ENCODE measurements around the gene TNRC18. TPM values are rescaled to one million over a fixed set of nuclear protein-coding genes. Genes with fewer than 3 reads are reported as not detected.

The TNRC18 gene
- total and polyA plus RNA-seq, 2 donors (not counting 1 experiment from before 2014, with no cell fraction given) = 17.8 to 75.0 TPM

DNA sequence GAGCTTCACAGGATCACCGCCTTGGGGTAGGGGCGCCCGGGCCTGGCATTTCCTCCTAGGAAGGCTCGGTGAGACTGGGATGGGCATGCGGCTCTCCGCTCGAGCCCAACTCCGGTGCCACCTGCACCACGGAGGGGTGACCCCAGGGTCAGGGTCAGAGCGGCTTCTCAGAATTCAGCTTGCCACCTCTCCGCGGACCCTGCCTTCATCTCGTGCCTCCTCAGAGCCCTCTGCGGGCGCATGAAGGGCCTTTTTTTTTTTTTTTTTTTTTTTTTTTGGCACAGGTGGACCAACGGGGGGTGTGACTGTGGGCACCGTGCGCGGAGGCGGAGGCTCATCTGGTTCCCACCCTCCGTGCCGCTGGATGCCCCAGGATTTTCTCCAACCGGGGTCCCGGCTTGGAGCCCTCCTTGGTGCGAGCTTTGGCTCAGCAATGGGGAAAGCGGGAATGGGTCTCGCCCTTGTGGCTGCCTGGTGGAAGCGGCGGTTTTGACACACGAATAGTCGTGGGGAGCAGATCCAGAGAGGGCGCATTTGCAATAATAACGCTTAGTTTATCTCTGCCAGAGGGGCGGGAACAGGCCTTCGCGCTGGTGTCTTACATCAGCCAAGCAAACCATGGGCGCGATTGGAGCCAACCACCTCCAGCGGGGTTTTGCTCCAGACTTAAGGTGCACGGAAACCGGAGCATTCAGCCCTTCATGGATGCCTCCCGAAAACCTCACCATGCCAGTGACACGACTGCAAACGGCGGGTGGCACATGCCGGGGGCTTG, 5.0 kb upstream of the TNRC18 start:
- no peak for ATAC-seq (ENCODE audit: low read depth)
- peaks cover 0 to 94% (median 58%) of the 10 kb centered on the region in 4 experiments for H3K27me3 ChIP-seq (replicated peaks in 1 of 4; ENCODE audit: control extremely low read depth in 1 of 4, control insufficient read depth in 3 of 4, insufficient read depth in 4 of 4, low read length in 3 of 4)
- H3K4me1 ChIP-seq (ENCODE audit: control insufficient read depth in 2 of 2, insufficient read depth in 2 of 2, low read length in 2 of 2) = peaks cover 62 to 64% of the 10 kb centered on the region in 2 donors

DNA sequence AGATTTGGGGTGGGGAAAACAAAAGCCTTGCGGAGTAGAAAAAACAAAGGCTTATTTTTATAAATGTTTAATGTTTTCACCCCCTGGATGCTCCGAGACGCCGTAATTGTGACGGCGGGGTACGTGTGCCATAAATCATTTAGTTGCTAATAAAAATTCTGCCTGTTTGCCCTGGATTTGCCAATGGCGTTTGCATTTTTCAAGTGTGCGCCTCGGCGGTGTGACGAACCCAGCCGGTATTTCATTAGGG, 2.5 kb upstream of the TNRC18 start:
- peak overlapping the region; percentile 1 for H3K27ac Mint-ChIP-seq
- peak overlapping the region; percentile 9 for H3K4me3 Mint-ChIP-seq
- H3K27me3 ChIP-seq (replicated peaks in 1 of 4; ENCODE audit: control extremely low read depth in 1 of 4, control insufficient read depth in 3 of 4, insufficient read depth in 4 of 4, low read length in 3 of 4) = peaks cover 0 to 93% (median 68%) of the 10 kb centered on the region in 4 experiments
- peaks cover 48% of the 10 kb centered on the region for H3K4me1 Mint-ChIP-seq
- peak overlapping the region in 2 of 5 experiments; percentile 7 to 67 for H3K4me3 ChIP-seq (ENCODE audit: control extremely low read depth in 1 of 5, extremely low read depth in 1 of 5, insufficient read depth in 1 of 5, low read depth in 2 of 5, low read length in 4 of 5)
- peaks cover 67% of the 10 kb centered on the region for H4K20me1 ChIP-seq (ENCODE audit: control insufficient read depth, insufficient read depth, low read length, poor library complexity, severe bottlenecking)
- ChIA-PET POLR2A (no interaction called here), CTCF (interaction anchor here (0.6 to 2.2 kb wide), 3 partner anchors 29 to 100 kb away, joined by 3 to 7 read pairs (median 4); no protein-coding TSS in a partner anchor)
- TF ChIP-seq EZH2 (IDR thresholded peaks at IDR 0.05; ENCODE audit: borderline replicate concordance, insufficient read depth, low read depth, low read length, poor library complexity, severe bottlenecking) = no peak
- H3K27ac ChIP-seq (ENCODE audit: low read length in 2 of 2) = no peak overlapping the region
- DNase-seq (no peak), ATAC-seq (ENCODE audit: low read depth) (no peak)
- H3K9ac ChIP-seq (ENCODE audit: low read length) = no peak overlapping the region
- H3K4me2 ChIP-seq (replicated peaks; ENCODE audit: low read depth, low read length, poor library complexity, severe bottlenecking) = peak overlapping the region; percentile 62
- peaks cover 4% of the 10 kb centered on the region for H3K79me2 ChIP-seq (ENCODE audit: control insufficient read depth, insufficient read depth, low read length)
- 2% methylated on average over 12 of the region's 13 CpGs for WGBS (ENCODE audit: insufficient coverage)
- no peak overlapping the region for H2AFZ ChIP-seq (ENCODE audit: insufficient read depth, low read depth, low read length, poor library complexity, severe bottlenecking)
- peaks cover 0 to 66% (median 0%) of the 10 kb centered on the region in 3 donors for H3K9me3 ChIP-seq (ENCODE audit: control extremely low read depth in 1 of 3, control insufficient read depth in 2 of 3, insufficient read depth in 1 of 3, low read length in 2 of 3)
- no peaks in the 10 kb centered on the region for H3K9me3 Mint-ChIP-seq (ENCODE audit: insufficient read depth)
- no peaks in the 10 kb centered on the region for H3K36me3 ChIP-seq (replicated peaks in 1 of 2; ENCODE audit: control extremely low read depth in 1 of 2, control insufficient read depth in 1 of 2, extremely low read depth in 1 of 2, insufficient read depth in 2 of 2, low read length in 1 of 2)
- peaks cover 82 to 85% of the 10 kb centered on the region in 2 donors for H3K4me1 ChIP-seq (ENCODE audit: control insufficient read depth in 2 of 2, insufficient read depth in 2 of 2, low read length in 2 of 2)
- H3K27me3 Mint-ChIP-seq = peaks cover 33% of the 10 kb centered on the region
- intact Hi-C loops (cut with micrococcal nuclease) = no loop called here

More for the DNA sequence above, 5.0 kb upstream of the TNRC18 start:
- ChIA-PET POLR2A (interaction anchor here (0.6 to 1.2 kb wide), 2 partner anchors 31 to 100 kb away, joined by 3 read pairs; no protein-coding TSS in a partner anchor), CTCF (interaction anchor here (1.0 kb wide), 1 partner anchor 28 kb away, joined by 3 read pairs; no protein-coding TSS in a partner anchor)
- peaks cover 36% of the 10 kb centered on the region for H3K4me1 Mint-ChIP-seq
- peaks cover 0 to 65% (median 4%) of the 10 kb centered on the region in 3 donors for H3K9me3 ChIP-seq (ENCODE audit: control extremely low read depth in 1 of 3, control insufficient read depth in 2 of 3, insufficient read depth in 1 of 3, low read length in 2 of 3)
- intact Hi-C loops (cut with micrococcal nuclease) = no loop called here
- peaks cover 55% of the 10 kb centered on the region for H3K27me3 Mint-ChIP-seq
- H3K4me3 ChIP-seq (ENCODE audit: control extremely low read depth in 1 of 5, extremely low read depth in 1 of 5, insufficient read depth in 1 of 5, low read depth in 2 of 5, low read length in 4 of 5) = no peak overlapping the region
- no peaks in the 10 kb centered on the region for H3K36me3 ChIP-seq (replicated peaks in 1 of 2; ENCODE audit: control extremely low read depth in 1 of 2, control insufficient read depth in 1 of 2, extremely low read depth in 1 of 2, insufficient read depth in 2 of 2, low read length in 1 of 2)
- H3K4me2 ChIP-seq (replicated peaks; ENCODE audit: low read depth, low read length, poor library complexity, severe bottlenecking) = peak overlapping the region; percentile 62
- peak; percentile 5 for TF ChIP-seq EZH2 (IDR thresholded peaks at IDR 0.05; ENCODE audit: borderline replicate concordance, insufficient read depth, low read depth, low read length, poor library complexity, severe bottlenecking)
- TF ChIP-seq, protein P1, sequence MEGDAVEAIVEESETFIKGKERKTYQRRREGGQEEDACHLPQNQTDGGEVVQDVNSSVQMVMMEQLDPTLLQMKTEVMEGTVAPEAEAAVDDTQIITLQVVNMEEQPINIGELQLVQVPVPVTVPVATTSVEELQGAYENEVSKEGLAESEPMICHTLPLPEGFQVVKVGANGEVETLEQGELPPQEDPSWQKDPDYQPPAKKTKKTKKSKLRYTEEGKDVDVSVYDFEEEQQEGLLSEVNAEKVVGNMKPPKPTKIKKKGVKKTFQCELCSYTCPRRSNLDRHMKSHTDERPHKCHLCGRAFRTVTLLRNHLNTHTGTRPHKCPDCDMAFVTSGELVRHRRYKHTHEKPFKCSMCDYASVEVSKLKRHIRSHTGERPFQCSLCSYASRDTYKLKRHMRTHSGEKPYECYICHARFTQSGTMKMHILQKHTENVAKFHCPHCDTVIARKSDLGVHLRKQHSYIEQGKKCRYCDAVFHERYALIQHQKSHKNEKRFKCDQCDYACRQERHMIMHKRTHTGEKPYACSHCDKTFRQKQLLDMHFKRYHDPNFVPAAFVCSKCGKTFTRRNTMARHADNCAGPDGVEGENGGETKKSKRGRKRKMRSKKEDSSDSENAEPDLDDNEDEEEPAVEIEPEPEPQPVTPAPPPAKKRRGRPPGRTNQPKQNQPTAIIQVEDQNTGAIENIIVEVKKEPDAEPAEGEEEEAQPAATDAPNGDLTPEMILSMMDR (IDR thresholded peaks at IDR 0.05) = no peak
- H3K27ac Mint-ChIP-seq = peak overlapping the region; percentile 46
- no peak overlapping the region for H3K27ac ChIP-seq (ENCODE audit: low read length in 2 of 2)
- H3K4me3 Mint-ChIP-seq = no peak overlapping the region
- DNase-seq = no peak
- no peak overlapping the region for H3K9ac ChIP-seq (ENCODE audit: low read length)
- H3K9me3 Mint-ChIP-seq (ENCODE audit: insufficient read depth) = no peaks in the 10 kb centered on the region
- H3K79me2 ChIP-seq (ENCODE audit: control insufficient read depth, insufficient read depth, low read length) = no peaks in the 10 kb centered on the region
- peak overlapping the region; percentile 16 for H2AFZ ChIP-seq (ENCODE audit: insufficient read depth, low read depth, low read length, poor library complexity, severe bottlenecking)
- peaks cover 48% of the 10 kb centered on the region for H4K20me1 ChIP-seq (ENCODE audit: control insufficient read depth, insufficient read depth, low read length, poor library complexity, severe bottlenecking)
- WGBS (ENCODE audit: insufficient coverage) = 2% methylated on average over 46 of the region's 46 CpGs

Measured in B cell (primary cell).